ENCODE results near the gene TMEM150B.

Gene TMEM150B

GRCh38 chr19:55325172-55325571 is at the start of gene TMEM150B:
TSS of gene TMEM150B (minus strand) at chr19:55325341. CDS start at chr19:55321036, 4,305 bp downstream.
- no peak for DNase-seq

- no peak for DNase-seq
Measured at GRCh38 chr19:55373993-55374757, 49.0 kb upstream of the TMEM150B start.

DNA sequence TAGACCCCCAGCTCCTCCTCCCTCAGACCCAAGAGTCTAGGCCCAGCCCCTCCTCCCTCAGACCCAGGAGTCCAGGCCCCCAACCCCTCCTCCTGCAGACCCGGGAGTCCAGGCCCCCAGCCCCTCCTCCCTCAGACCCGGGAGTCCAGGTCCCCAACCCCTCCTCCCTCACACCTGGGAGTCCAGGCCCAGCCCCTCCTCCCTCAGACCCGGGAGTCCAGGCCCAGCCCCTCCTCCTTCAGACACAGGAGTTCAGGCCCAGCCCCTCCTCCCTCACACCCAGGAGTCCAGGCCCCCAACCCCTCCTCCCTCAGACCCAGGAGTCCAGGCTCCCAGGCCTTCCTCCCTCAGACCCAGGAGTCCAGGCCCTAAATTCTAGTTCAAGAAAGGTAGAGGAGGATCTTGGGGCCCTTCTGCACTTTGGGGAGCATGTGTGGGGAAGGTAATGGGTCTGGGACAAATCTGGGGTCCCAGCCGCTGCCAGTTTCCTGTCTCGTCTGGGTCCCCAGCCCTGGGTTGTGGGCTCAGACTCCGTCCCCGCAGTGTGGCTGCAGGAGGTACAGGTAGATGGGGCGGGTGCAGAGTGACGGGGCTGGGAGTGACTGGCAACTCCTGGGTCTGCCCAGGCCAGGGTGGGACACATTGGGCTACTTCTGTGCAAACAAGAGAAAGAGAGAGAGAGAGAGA is 48.3 kb upstream of the TMEM150B start:
- no peak for DNase-seq

GRCh38 chr19:55372316-55373081 is 47.4 kb upstream of the TMEM150B start:
- DNase-seq = no peak

DNA sequence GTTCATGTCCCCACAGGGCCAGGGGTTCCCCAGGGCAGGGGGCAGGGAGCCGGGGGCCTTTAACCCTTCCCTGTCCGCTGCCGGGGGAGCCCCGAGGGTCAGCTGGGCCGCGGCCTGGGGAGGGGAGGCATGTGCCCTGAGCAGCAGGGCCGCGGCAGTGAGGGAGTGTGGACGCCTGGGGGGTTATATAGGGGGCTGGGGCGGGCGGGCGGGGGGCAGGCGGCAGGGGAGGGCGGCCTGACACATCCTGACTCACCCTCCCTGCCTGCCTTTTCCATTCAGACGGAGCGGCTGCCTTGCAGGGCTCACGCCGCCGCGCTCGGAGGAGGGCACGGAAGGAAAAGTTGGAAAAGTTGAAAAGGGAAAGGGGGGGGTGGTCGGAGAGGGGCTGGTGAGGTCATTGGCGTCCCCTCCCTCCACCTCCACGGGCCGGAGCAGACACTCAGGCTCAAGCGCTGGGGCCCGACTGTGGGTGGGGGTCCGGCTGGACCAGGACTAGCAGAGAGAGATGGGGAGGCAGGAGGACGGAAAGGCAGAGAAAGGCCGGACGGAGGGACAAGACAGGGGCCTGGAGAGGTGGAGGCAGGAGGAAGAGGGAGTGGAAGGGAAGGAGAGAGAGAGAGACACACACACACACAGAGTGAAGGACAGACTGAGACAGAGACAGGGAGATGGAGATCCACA is 45.3 kb upstream of the TMEM150B start, which contains the start of gene IL11:
Gene IL11 (minus strand): TSS at position 159 of the 684 bp plus-strand sequence. CDS start 153 bp downstream, at position 6.
- DNase-seq = no peak

DNA sequence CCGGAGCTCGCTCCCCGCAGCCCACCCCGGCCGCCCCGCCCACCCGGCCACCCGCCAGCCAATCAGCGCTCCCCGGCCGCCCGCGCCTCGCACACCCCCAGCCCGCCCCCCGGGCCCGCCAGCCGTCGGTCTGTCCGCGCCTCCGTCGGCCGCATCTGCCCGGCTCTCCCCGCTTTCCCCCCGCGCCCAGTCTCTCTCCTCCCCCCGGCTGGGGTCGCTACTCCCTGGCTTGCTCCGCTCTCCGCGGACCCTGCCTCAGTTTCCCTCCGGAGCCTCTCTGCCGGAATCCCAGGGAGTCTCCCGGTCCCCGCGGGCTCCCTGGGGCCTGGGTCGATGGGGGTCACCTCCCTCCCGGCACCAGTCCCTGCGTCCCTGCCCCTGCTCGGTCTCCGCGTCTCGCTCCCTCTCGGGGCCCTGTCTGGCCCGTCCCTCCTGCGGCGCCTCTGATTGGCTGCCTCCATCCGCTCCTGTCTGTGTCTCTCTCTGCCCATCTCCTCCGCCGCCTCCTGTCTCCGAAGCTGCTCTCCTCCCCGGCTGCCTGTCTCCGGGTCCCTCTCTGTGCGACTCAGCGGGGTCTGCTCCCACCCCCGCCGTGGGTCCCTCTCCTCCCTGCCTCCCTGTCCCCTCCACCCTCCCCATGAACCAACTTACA is 44.6 kb upstream of the TMEM150B start:
- DNase-seq = peak; percentile 43

- DNase-seq = no peak
Measured at GRCh38 chr19:55368701-55369563, 43.8 kb upstream of the TMEM150B start.

DNA sequence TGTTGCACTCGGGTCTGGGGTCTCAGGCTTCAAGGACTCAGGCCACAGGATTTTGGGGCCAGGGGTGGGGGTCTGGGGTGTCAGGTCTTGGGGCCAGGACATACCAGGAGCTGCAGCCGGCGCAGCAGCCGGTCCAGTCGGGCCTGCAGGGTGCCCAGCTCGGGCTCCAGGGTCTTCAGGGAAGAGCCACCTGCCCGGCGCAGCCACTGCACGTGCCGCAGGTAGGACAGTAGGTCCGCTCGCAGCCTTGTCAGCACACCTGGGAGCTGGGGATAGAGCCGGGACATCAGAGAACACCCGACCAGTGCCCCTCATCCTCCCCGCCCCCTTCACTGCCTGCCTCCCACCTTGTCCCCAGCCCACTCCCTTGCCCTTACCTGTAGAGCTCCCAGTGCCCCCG is 43.0 kb upstream of the TMEM150B start:
- DNase-seq = no peak

DNA sequence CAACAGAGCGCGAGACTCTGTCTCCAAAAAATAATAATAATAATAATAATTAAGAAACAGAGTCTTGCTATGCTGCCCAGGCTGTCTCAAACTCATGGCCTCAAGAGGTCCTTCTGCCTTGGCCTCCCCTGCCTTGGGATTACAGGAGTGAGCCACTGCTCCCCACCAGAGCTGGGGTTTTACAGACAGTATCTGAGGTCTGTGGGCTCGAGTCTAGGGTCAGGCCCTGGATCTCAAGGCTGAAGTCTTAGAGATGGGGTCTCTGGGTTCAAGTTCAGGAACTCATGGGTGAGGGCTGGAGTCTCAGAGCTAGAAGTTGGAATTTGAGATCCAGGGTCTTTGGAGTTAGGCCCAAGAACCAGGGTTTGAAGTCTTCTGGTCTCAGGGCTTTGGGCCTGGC is 41.6 kb upstream of the TMEM150B start:
- DNase-seq = no peak

- DNase-seq = no peak
Measured at GRCh38 chr19:55365964-55366363, 40.8 kb upstream of the TMEM150B start.

GRCh38 chr19:55365245-55365644 is 40.1 kb upstream of the TMEM150B start:
- no peak for DNase-seq

GRCh38 chr19:55362990-55363716 is 38.0 kb upstream of the TMEM150B start, which contains the start of gene GARIN5B:
TSS of gene GARIN5B (minus strand) at chr19:55363260. CDS start at chr19:55363066, 194 bp downstream.
- DNase-seq = no peak

DNA sequence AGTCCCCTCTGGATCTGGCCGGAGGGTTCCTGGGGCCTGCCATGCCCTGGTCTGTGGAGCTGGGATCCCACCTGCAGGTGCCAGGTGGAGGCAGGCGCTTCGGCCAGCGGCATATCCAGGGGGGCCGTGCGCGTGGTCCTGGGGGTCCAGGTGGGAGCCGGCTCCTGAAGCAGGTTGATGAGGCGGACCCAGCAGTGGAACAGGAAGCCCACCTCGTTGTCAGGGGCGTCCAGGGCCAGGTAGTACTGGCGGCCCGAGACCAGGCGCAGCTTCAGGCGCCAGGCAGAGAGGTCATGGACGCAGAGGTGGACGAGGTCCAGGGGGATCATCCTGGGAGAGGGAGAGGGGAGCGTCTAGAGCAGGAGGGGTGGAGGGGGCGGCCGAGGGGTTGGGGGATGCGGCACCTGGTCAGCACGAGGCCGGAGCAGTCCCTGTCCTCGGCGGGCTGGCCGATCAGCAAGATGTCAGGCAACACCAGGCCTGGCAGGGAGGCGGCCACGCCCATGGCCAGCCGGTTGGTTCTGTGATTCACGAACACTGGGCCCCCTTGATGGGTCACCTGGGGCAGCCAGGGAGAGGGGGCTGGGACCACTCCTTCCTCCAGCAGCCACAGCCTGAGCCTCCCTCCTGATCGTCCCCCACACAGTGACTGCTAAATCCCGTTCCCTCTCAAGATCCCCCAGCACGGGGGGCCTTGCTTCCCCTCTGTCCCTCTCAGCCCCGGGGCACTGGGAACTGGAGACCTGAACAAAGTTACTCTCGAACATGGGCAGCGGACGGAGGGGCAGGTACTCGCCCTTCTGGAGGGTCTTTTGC is 37.2 kb upstream of the TMEM150B start:
- DNase-seq = no peak

- no peak for DNase-seq
Measured at GRCh38 chr19:55360902-55361301, 35.8 kb upstream of the TMEM150B start.

GRCh38 chr19:55358943-55359908 is 34.1 kb upstream of the TMEM150B start:
- no peak for DNase-seq

- no peak for DNase-seq
Measured at GRCh38 chr19:55358493-55358892, 33.4 kb upstream of the TMEM150B start.

- peak; percentile 10 for DNase-seq
Measured at GRCh38 chr19:55355213-55355821, 30.2 kb upstream of the TMEM150B start.

GRCh38 chr19:55354698-55355212 is 29.6 kb upstream of the TMEM150B start, which contains the start of gene COX6B2:
TSS of gene COX6B2 (minus strand) at chr19:55354719. CDS start at chr19:55354521, 198 bp downstream.
- peak; percentile 10 for DNase-seq
